ENCODE data around the gene FMN2. TPM values are rescaled to one million over a fixed set of nuclear protein-coding genes. Genes with fewer than 3 reads are reported as not detected.

FMN2 gene
- total RNA-seq, 1 experiment from 2014 or later, result 0.59 TPM

DNA sequence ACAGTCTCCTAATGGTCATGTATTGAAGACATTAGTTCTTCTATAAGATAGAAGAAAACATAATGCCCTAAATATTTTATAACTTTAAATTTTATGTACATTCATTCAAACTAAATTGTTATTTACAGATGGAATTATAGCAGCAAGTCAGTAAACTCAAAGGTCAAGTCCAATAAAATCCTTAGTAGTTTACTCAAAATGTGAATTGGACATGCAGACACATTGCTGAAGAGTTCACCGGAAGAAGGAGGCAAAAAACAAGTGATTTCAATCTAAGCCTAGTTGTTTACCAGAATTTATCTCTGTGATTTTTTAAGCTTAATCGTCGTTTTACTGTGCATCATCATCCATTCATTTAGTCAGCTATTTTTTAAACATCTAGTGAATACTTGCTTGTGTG is 370.6 kb downstream of the FMN2 start:
- Histone ChIP-seq H3K14ac (ENCODE audit: insufficient read depth, low read length) (no peak overlapping the region), H3K27me3 (ENCODE audit: insufficient read depth, low read length) (no peaks in the 10 kb centered on the region), H2AFZ (ENCODE audit: low read length) (no peak overlapping the region), H4K8ac (replicated peaks; ENCODE audit: insufficient read length, low read depth, low read length) (no peak overlapping the region), H2BK120ac (ENCODE audit: low read depth, low read length, poor library complexity, severe bottlenecking) (no peak overlapping the region), H3K56ac (ENCODE audit: insufficient read length, low read depth, low read length) (no peak overlapping the region), H3K4ac (ENCODE audit: low read depth, low read length) (no peak overlapping the region), H3K9me3 (ENCODE audit: control insufficient read depth, low read depth, low read length) (no peaks in the 10 kb centered on the region), H2BK20ac (ENCODE audit: low read depth, low read length, poor library complexity, severe bottlenecking) (no peak overlapping the region), H3T11ph (ENCODE audit: low read length) (no peak overlapping the region), H3K23me2 (ENCODE audit: insufficient read length, low read depth, low read length, poor library complexity, severe bottlenecking) (no peaks in the 10 kb centered on the region), H2BK15ac (ENCODE audit: low read depth, low read length) (no peak overlapping the region), H4K91ac (ENCODE audit: insufficient read length, low read depth, low read length) (no peak overlapping the region), H4K20me1 (ENCODE audit: control insufficient read depth, insufficient read depth, insufficient read length) (no peaks in the 10 kb centered on the region), H3K18ac (ENCODE audit: insufficient read length, low read depth, low read length) (no peak overlapping the region), H4K5ac (ENCODE audit: insufficient read length, low read depth, low read length) (no peak overlapping the region), H2BK12ac (ENCODE audit: insufficient read length, low read depth, low read length) (no peak overlapping the region), H3K27ac (ENCODE audit: insufficient read length, low read depth, low read length) (no peak overlapping the region), H3K23ac (ENCODE audit: insufficient read length, low read depth, low read length) (no peak overlapping the region), H2AK5ac (ENCODE audit: insufficient read length, low read length) (no peak overlapping the region), H3K79me1 (ENCODE audit: insufficient read depth, low read depth, low read length, poor library complexity, severe bottlenecking) (no peaks in the 10 kb centered on the region), H3K4me2 (ENCODE audit: insufficient read depth, insufficient read length, low read length) (no peak overlapping the region), H3K4me1 (ENCODE audit: insufficient read depth, low read length) (no peaks in the 10 kb centered on the region; the same call in 1 of the 2 replicates), H3K79me2 (ENCODE audit: insufficient read depth, low read length) (no peaks in the 10 kb centered on the region), H2BK5ac (ENCODE audit: insufficient read length, low read length) (no peak overlapping the region), H3K9ac (ENCODE audit: extremely low read depth, insufficient read length, low read length) (no peak overlapping the region)
- H3K4me1 Mint-ChIP-seq, result peaks cover 13% of the 10 kb centered on the region in 2 experiments
- no peaks in the 10 kb centered on the region; the same call in 1 of the 2 replicates for H3K27me3 Mint-ChIP-seq (ENCODE audit: low read depth)
- H3K36me3 Mint-ChIP-seq (ENCODE audit: insufficient read depth in 1 of 3, low read depth in 3 of 3), result no peaks in the 10 kb centered on the region
- no peak overlapping the region for H3K27ac Mint-ChIP-seq
- H3K9me3 Mint-ChIP-seq, result no peaks in the 10 kb centered on the region
- no CpG with 5 or more reads among the region's 3 CpGs for WGBS (ENCODE audit: extremely low coverage, insufficient read length, low lambda C conversion rate)
- no peak overlapping the region for H3K4me3 Mint-ChIP-seq
- TF ChIP-seq, protein P1, sequence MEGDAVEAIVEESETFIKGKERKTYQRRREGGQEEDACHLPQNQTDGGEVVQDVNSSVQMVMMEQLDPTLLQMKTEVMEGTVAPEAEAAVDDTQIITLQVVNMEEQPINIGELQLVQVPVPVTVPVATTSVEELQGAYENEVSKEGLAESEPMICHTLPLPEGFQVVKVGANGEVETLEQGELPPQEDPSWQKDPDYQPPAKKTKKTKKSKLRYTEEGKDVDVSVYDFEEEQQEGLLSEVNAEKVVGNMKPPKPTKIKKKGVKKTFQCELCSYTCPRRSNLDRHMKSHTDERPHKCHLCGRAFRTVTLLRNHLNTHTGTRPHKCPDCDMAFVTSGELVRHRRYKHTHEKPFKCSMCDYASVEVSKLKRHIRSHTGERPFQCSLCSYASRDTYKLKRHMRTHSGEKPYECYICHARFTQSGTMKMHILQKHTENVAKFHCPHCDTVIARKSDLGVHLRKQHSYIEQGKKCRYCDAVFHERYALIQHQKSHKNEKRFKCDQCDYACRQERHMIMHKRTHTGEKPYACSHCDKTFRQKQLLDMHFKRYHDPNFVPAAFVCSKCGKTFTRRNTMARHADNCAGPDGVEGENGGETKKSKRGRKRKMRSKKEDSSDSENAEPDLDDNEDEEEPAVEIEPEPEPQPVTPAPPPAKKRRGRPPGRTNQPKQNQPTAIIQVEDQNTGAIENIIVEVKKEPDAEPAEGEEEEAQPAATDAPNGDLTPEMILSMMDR (conservative IDR thresholded peaks at IDR 0.05), result no peak
- no peak for DNase-seq
